Mammary epithelial cell (primary cell): ENCODE measurements around the gene NCBP3.

ENCODE experiments used
- CTCF ChIP-seq, 2 donors: IDR thresholded peaks in 1 of 2; conservative IDR thresholded peaks in 1 of 2; 2 replicates each; pipeline ENCODE4 v1.5.1; 2011 to 2012; ENCODE audit warnings: inconsistent platforms in 2 of 2, low read length in 2 of 2, mild to moderate bottlenecking in 2 of 2, control low read depth in 1 of 2, low read depth in 1 of 2; ENCODE audit not compliant: insufficient read depth in 1 of 2; ENCODE audit errors: extremely low read depth in 1 of 2
- EZH2 ChIP-seq: IDR thresholded peaks from 2 replicates; pipeline ENCODE4 v1.6.1; 2012; ENCODE audit warnings: low read length, inconsistent platforms, borderline replicate concordance

GRCh38 chr17:3759597-3760216, 86.3 kb downstream of the NCBP3 start:
- TF ChIP-seq CTCF (conservative IDR thresholded peaks at IDR 0.05 in 1 of 2, IDR thresholded peaks at IDR 0.05 in 1 of 2; ENCODE audit: extremely low read depth in 1 of 2, insufficient read depth in 1 of 2, low read depth in 1 of 2, low read length in 2 of 2) (no peak), EZH2 (no peak)
